GM18517 (cell line): ENCODE data around the gene MKS1.

Experiments used
- ATAC-seq: cut with Tn5 transposase; IDR thresholded peaks from one replicate; pipeline ENCODE4 v1.9.1; 2021; ENCODE audit warnings: mild to moderate bottlenecking, moderate library complexity; ENCODE audit not compliant: unreplicated experiment

Gene MKS1

DNA sequence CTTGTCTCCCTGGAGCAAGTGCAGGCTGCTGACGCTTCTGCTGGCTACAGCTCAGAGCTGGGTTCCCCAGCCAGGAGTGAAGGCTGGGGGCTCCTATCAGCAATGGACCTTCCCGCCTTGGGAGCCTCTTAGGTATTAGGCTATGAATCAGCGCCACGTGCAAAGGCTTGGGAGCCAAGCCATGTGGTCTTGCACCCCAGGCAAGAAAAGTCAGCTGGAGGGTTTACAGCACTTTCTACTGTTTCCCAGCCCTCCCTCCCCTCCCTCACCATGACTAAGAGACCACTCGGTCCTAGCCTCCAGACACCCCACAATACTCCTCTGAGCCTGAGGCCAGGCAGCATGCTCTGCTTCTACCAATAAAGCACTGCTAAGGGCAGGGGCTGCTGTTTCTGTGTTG lies 14.3 kb downstream of the MKS1 start:
- ATAC-seq = no peak

DNA sequence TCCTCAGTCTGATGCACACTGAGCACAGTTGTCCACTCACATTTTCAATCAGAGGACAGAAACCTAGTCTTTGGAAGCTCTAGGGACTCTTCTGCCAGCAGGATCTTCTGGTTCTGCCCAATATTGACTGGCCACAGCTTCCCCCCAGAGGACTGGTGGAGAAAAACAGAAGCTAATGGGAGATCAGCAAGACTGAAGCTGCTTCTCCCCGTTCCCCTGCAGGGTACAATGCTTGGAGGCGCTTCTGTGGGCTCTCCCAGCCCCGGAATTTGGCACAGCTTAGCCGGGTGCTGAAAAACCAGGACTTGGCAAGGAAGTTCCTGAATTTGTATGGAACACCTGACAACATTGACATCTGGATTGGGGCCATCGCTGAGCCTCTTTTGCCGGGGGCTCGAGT lies 16.2 kb downstream of the MKS1 start:
- no peak for ATAC-seq

DNA sequence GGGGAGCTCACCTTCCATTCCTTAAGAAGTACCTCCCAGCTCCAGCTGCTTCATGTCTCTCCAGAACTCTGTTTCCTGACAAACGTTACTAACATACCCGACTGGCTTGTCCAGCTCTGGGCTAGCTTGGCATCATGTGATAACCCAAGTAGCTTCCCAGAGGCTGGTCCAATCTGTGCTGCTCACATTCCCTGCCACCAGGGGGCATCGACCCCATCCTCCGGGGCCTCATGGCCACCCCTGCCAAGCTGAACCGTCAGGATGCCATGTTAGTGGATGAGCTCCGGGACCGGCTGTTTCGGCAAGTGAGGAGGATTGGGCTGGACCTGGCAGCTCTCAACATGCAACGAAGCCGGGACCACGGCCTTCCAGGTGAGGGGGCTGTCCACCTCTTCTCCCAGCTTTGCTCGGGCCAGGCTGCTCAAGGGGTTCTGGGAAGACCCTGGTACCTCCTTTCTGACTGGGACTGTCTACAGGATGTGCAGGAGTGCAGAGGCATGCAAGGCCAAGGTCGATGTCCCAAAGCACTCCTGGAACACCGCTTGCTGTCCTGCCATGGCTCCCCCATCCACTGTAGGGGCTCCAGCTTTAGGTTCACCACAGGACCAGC lies 18.9 kb downstream of the MKS1 start:
- no peak for ATAC-seq

DNA sequence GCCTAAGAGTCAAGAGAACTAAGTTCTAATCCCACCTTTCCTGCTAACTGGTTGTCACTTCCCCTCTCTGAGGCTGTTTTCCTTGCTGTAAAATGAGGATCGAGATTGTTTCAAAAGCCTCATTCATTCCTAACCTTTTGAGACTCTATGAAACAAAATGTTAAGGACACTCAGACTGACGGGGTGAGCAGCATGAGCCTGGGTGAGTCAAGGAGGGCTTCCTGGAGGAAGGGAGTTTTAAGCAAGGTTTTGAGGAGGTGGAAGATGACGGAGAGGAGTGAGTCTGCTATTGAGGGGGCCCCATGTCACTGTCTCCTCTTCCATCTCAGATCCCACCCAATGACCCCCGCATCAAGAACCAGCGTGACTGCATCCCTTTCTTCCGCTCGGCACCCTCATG lies 22.4 kb downstream of the MKS1 start:
- no peak for ATAC-seq

DNA sequence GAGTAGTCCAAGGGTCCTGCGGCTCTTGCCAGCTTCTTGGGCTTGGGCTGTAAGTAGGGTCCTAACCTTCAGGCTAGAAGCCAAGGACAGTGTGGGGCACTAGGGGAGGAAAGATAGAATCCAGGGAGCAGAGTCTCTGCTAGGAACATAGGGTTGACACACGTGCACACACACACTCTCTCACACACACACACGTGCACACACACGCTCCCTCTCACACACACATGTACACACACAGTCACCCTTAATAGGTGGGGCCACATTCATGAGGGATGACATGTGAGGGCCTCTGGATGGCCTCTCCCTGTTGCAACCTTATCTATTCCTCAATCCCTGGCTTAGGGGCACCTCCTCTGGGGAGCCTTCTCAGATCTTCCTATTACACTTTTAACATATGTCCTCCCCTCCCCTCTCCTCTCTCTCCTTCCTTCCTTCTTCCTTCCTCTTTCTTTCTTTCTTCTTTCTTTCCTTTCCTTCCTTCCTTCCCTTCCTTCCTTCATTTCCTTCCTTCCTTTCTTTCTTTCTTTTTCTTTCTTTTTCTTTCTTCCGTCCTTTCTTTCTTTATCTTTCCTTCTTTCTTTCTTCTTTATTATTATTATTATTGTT lies 23.4 kb downstream of the MKS1 start:
- ATAC-seq = no peak

DNA sequence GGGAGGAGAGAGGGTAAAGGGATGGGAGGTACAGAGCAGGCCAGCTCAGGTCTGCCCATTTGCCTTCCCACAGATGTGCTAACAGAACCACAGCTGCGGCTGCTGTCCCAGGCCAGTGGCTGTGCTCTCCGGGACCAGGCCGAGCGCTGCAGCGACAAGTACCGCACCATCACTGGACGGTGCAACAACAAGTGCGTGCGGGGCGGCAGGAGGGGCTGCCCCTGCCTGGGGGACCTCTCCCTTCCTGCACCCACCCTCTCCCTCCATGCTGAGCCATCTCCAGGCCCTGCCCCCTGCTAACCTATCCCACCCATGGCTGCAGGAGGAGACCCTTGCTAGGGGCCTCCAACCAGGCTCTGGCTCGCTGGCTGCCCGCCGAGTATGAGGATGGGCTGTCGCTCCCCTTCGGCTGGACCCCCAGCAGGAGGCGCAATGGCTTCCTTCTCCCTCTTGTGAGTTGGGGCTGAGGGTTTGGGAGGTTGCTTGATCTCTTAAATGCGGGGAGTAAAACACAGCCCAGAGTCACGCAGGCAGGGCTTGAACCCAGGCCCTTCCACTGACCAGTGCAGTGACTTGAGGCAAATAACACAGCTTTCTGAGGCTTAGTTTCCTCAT lies 25.3 kb downstream of the MKS1 start:
- ATAC-seq = no peak

DNA sequence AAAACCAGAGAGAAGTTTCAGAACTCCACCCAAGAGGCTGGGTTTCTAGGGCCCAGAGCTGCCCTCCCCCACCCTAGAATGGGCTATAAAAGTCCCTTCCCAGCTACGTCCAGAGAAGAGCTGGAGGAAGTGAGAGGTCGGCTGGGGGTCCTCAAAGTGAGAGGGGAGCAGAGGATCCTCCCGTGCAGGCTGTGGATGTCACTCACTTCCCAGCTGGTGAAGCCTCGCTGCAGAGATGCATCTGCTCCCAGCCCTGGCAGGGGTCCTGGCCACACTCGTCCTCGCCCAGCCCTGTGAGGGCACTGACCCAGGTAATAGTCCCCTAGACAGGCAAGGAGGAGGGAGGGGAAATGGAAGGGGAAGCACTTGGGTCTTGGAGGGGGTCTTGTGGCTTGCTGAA lies 26.4 kb downstream of the MKS1 start, which contains the start of gene EPX:
Gene EPX (plus strand): TSS at position 115 of the 400 bp plus-strand sequence. CDS start 121 bp downstream, at position 236.
- no peak for ATAC-seq

DNA sequence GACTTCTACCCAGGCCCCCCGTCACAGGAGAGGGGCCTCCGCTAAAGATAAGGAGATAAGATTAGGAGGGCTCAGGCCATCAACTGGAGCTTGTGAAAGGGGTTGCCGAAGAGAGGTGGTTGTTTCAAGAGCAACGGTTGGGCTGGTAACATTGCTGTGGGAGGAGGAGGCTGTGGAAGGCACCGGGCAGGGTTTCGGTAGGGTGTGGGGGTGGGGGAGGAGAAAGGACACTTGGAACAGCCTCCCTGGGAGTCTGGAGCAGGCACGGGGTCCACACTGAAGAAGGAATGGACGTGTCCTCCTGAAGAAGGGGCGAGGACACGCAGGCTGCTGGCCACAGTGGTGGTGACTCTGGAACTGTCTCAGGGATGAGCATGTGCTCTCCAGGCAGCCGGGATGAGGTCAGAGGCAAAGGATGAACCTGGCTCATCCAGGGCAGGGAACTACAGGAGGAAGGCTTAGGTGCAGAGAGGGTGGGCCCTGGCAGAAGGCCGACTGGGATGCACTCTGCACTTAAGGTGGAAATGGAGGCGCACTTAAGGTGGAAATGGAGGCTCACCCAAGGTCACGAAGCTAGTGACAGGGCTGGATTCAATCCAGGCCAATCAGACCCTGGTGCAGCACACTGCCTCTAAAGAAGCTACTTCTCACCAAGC lies 27.7 kb downstream of the MKS1 start:
- no peak for ATAC-seq

DNA sequence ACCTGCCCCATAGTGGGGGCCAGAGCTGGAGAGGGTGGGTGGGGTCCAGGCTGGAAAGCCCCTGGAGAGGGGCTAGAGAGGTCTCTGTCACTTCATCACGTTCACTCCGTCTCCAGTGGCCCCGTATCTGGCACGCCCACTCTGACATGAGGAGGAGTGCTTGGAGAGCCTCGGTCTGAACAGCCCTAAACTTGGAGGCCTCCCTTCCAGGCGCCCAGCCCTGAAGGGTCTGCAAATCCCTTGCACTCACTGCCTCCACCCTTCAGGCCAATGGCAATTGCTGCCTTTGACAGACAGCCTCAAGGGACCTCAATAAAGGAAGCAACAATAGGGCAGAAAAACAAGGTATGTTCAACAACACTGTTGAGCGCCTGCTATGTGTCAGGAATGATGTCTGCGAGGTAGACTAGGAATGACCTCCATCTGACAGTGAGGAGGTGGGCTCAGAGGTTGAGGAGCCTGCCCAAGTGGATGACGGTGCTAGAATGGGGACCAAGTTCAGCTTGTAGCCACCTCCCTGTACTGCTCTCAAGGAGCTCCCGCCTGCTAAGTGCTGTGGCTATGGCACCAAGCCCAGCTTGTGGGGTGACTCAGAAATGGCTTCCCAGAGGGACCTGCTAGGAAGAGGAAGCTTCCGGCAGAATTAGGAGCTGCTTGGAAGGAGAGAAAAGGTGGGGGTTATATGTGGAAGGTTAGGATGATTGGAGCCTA lies 29.5 kb downstream of the MKS1 start:
- ATAC-seq = no peak

DNA sequence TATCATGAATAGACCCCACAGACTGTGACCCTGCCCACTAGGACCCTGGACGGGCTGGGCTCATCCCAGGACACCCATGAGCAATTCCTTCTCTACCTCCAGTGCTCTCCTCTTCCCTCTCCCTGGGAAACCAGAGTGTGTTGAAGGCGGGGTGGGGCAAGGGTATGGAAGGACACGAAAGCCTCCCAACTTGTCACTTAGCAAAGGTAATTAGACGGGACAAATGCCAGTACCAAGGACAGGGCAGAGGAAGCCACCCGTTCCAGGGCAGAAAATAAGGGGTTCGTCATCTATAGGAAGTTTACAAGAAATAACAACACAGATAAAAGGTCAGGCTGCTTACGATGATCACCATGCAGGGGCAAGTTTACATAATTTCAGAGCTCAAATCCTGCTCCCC lies 31.4 kb downstream of the MKS1 start:
- no peak for ATAC-seq

DNA sequence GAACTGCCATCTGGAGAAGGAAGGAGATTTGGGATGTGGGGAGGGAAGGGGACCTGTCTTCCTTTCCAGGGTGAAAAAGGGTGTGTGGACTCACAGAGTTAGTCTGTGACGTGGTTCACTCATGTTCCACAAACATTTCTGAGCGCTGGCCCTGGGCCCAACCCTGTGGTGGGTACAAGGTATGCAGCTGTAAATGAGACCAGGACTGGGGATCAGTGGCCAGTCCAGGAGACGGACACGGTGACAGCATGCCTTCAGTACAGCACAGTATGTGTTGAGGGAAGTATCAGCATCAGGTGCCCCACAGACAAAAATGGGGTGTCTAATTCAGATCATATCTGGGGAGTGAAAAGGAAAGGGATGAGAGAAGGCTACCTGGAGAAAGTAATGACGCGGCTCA lies 32.0 kb downstream of the MKS1 start:
- ATAC-seq = no peak

DNA sequence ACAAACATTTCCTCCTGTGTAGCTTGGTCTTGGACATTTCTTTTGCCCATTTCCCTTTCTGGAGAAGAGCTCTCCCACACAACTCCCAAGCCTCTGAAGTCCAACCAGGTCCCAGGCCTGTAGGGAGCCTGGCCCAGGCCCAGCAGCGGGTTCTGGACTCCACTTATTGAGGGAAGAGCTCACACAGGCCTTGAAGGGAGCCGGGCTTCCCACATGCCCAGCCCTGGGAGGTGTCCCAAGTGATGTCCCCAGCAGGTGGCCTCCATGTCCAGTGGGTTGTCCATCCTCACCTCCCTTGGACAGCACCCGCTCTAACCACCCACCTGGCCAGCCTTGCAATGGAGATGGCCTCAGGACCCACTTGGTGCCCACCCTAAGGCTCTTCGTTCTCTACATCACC lies 32.5 kb downstream of the MKS1 start:
- no peak for ATAC-seq

DNA sequence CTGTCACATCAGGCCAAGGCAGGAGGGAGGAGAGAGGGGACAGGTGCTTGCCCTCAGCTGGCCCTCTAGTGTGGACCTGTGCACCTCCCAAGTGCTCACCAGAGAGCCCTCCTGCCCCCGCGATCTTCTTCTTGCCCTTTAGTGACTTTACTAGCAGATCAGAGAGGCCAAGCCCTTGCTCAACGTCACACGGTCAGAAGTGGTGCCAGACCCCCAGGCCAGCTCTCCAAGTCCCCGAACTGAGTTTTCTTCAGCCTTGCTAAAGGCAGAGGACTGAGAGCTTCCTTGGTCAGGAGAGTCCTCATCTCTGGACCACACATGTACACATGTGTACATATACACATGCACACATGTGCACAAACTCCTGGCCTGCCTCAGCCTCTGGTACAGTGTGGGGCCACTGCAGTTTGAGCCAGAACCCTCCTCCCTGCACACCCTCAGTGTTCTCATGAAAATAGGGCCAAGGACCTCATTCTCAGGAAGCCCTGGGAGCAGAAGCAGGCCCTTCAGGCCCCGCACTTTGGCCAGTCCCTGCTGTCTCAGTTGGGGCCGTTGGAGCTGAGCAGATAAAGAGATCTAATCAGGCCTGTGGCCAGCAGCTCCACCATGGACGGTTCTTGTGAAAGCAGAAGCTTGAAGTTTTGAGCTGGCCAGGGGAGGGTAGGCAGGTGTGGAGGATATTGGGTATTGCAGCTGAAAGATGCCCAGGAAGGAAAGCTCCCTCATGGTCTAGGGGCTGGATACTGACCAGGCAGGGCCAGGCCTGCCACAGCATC lies 33.9 kb downstream of the MKS1 start:
- no peak for ATAC-seq

DNA sequence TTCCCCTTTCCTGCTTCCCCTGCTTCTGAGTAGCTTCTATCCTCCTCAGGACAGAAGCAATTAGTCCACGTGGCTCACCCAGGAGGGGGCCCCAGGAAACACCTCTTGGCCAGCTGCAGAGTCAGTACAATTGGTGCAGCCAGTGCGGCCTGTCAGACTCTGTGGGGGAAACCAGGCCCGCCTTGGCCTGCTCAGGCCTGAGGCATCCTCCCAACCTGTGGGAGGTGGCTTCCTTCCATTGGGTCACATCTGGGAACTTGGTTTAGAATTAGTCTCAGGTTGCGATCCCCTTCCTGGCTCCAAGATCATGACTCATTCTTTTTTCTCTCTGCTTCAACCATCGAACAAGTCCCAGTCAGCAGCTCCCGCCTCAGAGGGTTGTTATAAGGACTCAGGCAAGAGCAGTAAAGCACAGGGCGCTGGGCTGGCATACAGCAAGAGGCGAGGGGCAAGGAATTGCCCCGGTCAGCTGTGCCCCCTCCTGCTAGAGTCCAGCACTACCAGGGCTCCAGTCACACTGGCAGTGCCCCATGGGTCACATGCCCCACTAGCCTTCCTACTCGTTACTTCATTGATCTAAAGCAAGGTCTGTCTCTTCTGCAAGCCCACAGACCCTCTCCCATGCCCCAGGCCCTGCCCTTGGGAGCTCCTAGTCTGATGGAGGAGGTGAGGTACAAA lies 34.6 kb downstream of the MKS1 start:
- no peak for ATAC-seq

DNA sequence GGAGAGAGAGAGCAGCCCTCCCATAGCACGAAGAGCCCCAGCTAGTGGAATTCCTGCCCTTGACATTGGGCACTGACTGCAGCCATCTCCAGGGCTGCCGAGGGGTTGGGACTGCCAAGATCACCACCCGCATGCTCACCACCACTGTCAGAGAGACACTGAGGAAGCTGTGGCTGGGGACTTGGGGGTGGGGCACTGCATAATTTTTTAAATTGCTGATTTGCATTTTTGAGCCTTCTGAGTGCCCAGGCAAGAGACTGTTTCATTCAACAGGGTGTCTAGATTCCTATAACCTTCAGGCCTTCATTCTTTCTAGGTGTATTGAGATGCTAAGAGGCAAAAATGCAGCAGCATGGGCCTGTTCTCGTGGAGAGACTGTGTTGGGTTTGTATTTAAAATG lies 35.5 kb downstream of the MKS1 start:
- no peak for ATAC-seq

DNA sequence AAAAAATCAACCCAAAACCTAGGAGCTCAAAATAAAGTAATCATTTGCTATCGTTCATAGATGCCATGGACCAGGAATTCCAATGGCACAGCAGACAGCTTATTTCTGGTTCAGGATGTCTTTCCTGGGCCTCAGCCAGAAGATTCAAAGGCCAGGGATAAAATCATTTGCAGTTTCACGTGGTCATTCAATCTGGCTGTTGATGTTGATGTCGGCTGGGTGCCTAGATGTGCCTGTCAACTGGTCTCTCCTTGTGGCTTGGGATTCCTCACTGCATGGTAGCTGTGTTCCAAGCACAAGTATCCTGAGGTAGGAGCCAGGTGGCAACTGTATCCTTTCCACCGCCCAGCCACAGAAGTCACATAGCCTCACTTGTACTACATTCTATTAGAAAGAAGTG lies 37.3 kb downstream of the MKS1 start:
- ATAC-seq = no peak

DNA sequence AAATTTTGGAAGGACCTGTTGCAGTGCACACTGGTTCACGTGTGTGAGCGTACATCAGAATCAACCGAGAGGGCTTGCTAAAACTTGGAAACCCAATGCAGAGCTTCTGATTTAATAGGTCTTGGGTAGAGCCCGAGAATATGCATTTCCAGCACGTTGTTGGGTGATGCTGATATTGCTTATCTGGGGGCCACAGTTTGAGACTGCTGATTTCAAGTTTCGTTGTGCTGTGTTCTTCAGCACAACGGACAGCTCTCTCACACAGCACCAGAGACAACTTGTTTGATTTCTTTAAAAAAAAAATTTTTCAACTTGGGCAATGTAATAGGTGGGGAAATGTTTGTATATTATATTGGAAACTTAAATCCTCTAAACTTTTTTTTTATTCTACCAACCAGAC lies 42.9 kb downstream of the MKS1 start:
- no peak for ATAC-seq

DNA sequence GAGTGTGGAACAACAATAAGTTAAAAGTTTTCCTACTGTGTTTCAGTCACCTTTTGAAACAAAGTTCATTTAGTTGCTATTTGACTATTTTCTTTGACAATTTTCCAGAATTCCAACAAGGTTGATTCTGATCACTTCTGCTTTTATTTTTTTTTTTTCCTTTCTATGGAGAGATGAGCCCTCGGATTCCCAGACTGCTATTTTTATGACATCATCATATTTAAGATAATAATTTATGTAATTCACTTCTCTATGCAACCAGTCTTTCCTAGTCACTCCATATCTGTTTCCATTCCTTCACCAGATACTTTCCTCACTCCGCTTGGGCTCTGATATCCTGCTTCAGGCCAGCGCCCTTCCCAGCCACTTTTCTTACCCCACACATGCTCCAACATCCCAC lies 44.2 kb downstream of the MKS1 start:
- no peak for ATAC-seq

DNA sequence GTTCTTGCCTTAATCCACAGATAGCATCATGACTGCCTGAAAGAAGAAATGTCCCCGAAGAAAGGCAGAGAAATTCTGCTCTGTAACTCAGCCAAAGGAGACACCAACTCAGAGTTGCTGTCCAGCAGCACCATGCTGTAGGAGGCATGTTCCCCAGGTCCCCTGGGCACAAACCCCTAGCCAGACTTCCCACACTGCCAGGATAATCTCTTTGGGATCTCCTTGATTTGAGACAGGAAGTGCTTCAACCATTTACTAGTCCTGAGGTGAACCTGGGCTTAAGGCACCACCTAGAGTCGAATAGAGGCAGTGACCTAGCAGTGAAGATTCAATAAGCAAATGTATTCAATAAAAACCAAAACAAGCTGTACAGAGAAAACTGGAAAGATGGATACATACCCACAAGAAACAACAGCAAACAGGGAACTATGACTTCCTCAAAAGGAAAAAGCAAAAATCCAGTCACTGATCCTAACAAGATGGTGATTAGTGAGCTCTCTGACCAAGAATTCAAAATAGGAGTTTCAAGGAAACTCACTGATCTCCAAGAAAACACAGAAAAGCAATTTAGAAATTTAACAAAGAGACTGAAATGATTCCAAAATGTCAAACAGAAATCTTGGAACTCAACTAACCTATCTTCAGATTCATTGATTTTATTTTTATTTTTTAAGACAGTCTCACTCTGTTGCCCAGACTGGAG lies 46.5 kb downstream of the MKS1 start:
- no peak for ATAC-seq

DNA sequence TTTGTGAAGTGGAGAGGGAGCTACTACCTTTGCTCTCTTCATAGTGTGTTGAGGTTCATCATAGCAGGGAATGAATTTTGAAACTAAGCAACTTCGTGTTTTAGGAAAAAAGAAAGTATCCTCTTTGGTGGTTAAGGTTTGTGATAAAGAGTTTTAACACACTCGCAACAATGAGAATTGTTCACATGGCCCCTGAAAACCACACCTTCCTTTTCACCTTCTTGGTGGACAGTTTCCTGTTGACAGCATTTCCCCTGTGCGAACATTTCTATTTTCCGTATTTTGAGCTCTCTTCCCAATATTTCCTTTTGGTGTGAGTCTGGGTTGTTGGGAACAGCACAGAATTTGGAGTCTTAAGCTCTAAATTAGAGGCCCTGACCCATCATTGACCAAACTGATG lies 48.4 kb downstream of the MKS1 start:
- no peak for ATAC-seq
